K562 (cell line): ENCODE data around the gene TTC4. TPM values are rescaled to one million over a fixed set of nuclear protein-coding genes. Genes with fewer than 3 reads are reported as not detected.

ENCODE experiments used
- ATAC-seq: fragments of 200-7000 bp; cut with Tn5 transposase; 3 replicates; pipeline ENCODE4 v1.9.1; 2020; ENCODE audit warnings: moderate library complexity
- BruUV-seq: library from RNA; stranded (reverse); fragments of 400-500 nt; replicated peaks from 2 replicates; lab custom pipeline; 2021; lab: Mats Ljungman, UMichigan
- CTCF ChIA-PET: fragments of 300-600 bp; formaldehyde crosslinking; extraction: SDS; loops from one replicate; lab custom pipeline; 2021; ENCODE audit warnings: low intra/inter-chr PET ratio; lab: Yijun Ruan, JAX
- POLR2A ChIA-PET: fragments of 300-600, 350-650 bp; sonication (Branson Sonifier 250); formaldehyde crosslinking; extraction: SDS; loops from one replicate; lab custom pipeline; 2021; ENCODE audit warnings: antibody characterized with exemption, inconsistent platforms; lab: Yijun Ruan, JAX
- DNase-seq, 4 experiments: peaks; one replicate each; pipeline versions ENCODE4 v3.0.0 to v3.0.0-alpha.2; 2011 to 2018; ENCODE audit warnings: low spot score in 3 of 4, mixed read lengths in 3 of 4; ENCODE audit errors: extremely low read depth in 1 of 4
- FAIRE-seq: peaks from 2 replicates; lab custom pipeline; 2011; peaks lifted over from hg19 to GRCh38; lab: Jason Lieb, UNC
- H2AFZ ChIP-seq: 2 replicates; pipeline ENCODE4 v1.6.0; 2011; ENCODE audit warnings: low read depth, low read length, control low read depth, inconsistent platforms
- H3K27ac ChIP-seq: fragments of 200-600 bp; 3 replicates; pipeline ENCODE4 v1.8.0; 2011; ENCODE audit warnings: low read depth, mild to moderate bottlenecking, control low read depth, inconsistent platforms, low read length, moderate library complexity, mixed read lengths; ENCODE audit errors: extremely low read depth
- H3K27me3 ChIP-seq, 2 experiments: fragments of 300-600 bp in 1 of 2; 2 replicates in 1 of 2; 3 replicates in 1 of 2; pipeline versions ENCODE4 v1.6.0 to v1.8.0; 2011; ENCODE audit warnings: inconsistent platforms in 2 of 2, low read length in 2 of 2, mild to moderate bottlenecking in 1 of 2, mixed read lengths in 1 of 2, moderate library complexity in 1 of 2; ENCODE audit not compliant: control insufficient read depth in 2 of 2, insufficient read depth in 2 of 2
- H3K36me3 ChIP-seq: fragments of 300-600 bp; 3 replicates; pipeline ENCODE4 v1.8.0; 2011; ENCODE audit warnings: mild to moderate bottlenecking, low read length, inconsistent platforms; ENCODE audit not compliant: control insufficient read depth, insufficient read depth
- H3K4me1 ChIP-seq, 2 experiments: fragments of 200-600 bp in 1 of 2; replicated peaks in 1 of 2; 2 replicates in 1 of 2; 3 replicates in 1 of 2; pipeline versions ENCODE4 v1.5.1 to v1.8.0; 2011; ENCODE audit warnings: inconsistent platforms in 2 of 2, low read length in 2 of 2, mild to moderate bottlenecking in 1 of 2, mixed read lengths in 1 of 2, moderate library complexity in 1 of 2; ENCODE audit not compliant: control insufficient read depth in 2 of 2, insufficient read depth in 2 of 2
- H3K4me2 ChIP-seq: 2 replicates; pipeline ENCODE4 v1.6.1; 2011; ENCODE audit warnings: low read length, control low read depth, inconsistent platforms, mixed read lengths; ENCODE audit not compliant: insufficient read depth
- H3K4me3 ChIP-seq: fragments of 200-600 bp; sonication (generic), shearing (Covaris generic); 2 replicates; pipeline ENCODE4 v1.5.1; 2016; ENCODE audit warnings: control low read depth, inconsistent platforms
- H3K79me2 ChIP-seq: fragments of 200-600 bp; 3 replicates; pipeline ENCODE4 v1.8.0; 2011; ENCODE audit warnings: low read length, inconsistent platforms; ENCODE audit not compliant: control insufficient read depth, insufficient read depth
- H3K9ac ChIP-seq, 2 experiments: 2 replicates each; pipeline versions ENCODE4 v1.6.0 to v1.6.1; 2011; ENCODE audit warnings: low read depth in 2 of 2, low read length in 2 of 2, control low read depth in 1 of 2, inconsistent platforms in 1 of 2, mild to moderate bottlenecking in 1 of 2, mixed read lengths in 1 of 2; ENCODE audit not compliant: insufficient read depth in 1 of 2
- H3K9me1 ChIP-seq: one replicate; pipeline ENCODE4 v1.6.0; 2011; ENCODE audit warnings: inconsistent platforms, mild to moderate bottlenecking, low read length, moderate library complexity; ENCODE audit not compliant: control insufficient read depth, insufficient read depth
- H3K9me3 ChIP-seq: replicated peaks from 2 replicates; pipeline ENCODE4 v1.5.1; 2011; ENCODE audit warnings: low read depth, low read length, inconsistent platforms; ENCODE audit not compliant: control insufficient read depth, insufficient read depth
- H4K20me1 ChIP-seq: replicated peaks from 2 replicates; pipeline ENCODE4 v1.6.1; 2011; ENCODE audit warnings: low read length, inconsistent platforms, mixed read lengths; ENCODE audit not compliant: control insufficient read depth, insufficient read depth
- BACH1 ChIP-seq: fragments of 200-800 bp; sonication (Bioruptor generic); IDR thresholded peaks from 2 replicates; pipeline ENCODE4 v1.6.1; 2016; ENCODE audit warnings: missing genetic modification characterization, missing compliant biosample characterization
- EWSR1 ChIP-seq: fragments of 450-650 bp; IDR thresholded peaks from 2 replicates; pipeline ENCODE4 v1.6.1; 2018; ENCODE audit warnings: borderline replicate concordance, mild to moderate bottlenecking, low read depth, moderate library complexity; ENCODE audit not compliant: partially characterized antibody
- HDAC3 ChIP-seq: fragments of 450-650 bp; IDR thresholded peaks from 2 replicates; pipeline ENCODE4 v1.6.1; 2018; ENCODE audit warnings: borderline replicate concordance, mild to moderate bottlenecking, moderate library complexity; ENCODE audit not compliant: partially characterized antibody
- MGA ChIP-seq: fragments of 450-650 bp; IDR thresholded peaks from 2 replicates; pipeline ENCODE4 v1.6.1; 2016; ENCODE audit warnings: mild to moderate bottlenecking, moderate library complexity
- NCOA4 ChIP-seq: fragments of 450-650 bp; IDR thresholded peaks from 2 replicates; pipeline ENCODE4 v1.6.1; 2018; ENCODE audit warnings: mild to moderate bottlenecking; ENCODE audit not compliant: partially characterized antibody
- PHB2 ChIP-seq: fragments of 450-650 bp; IDR thresholded peaks from 2 replicates; pipeline ENCODE4 v1.6.1; 2017; ENCODE audit warnings: low read depth
- POLR2H ChIP-seq: IDR thresholded peaks from 2 replicates; pipeline ENCODE4 v1.6.1; 2016; ENCODE audit warnings: missing genetic modification characterization, low read depth, mild to moderate bottlenecking, control low read depth, missing compliant biosample characterization, moderate library complexity
- TFE3 ChIP-seq: fragments of 450-650 bp; formaldehyde crosslinking; IDR thresholded peaks from 2 replicates; pipeline ENCODE4 v1.4.0; 2020; ENCODE audit warnings: mild to moderate bottlenecking, mixed read lengths
- XRCC3 ChIP-seq: fragments of 450-650 bp; IDR thresholded peaks from 2 replicates; pipeline ENCODE4 v1.6.1; 2017; ENCODE audit warnings: mild to moderate bottlenecking, moderate library complexity
- ZNF354B ChIP-seq: fragments of 250-450 bp; sonication (Bioruptor Pico); IDR thresholded peaks from 2 replicates; pipeline ENCODE4 v1.4.0; 2020
- ZNF75A ChIP-seq: fragments of 450-650 bp; formaldehyde crosslinking; IDR thresholded peaks from 2 replicates; pipeline ENCODE4 v1.4.0; 2020; ENCODE audit warnings: mild to moderate bottlenecking
- WGBS: fragments of 100-300 bp; shearing (Covaris generic); methylation state at CpG from one replicate; pipeline ENCODE4 v1.1.6; 2016; ENCODE audit warnings: low coverage, mixed read lengths; ENCODE audit not compliant: insufficient coverage; ENCODE audit errors: missing lambda C conversion rate; 5-methylcytosine and 5-hydroxymethylcytosine counted together
- in situ Hi-C: fragments of 300-500 bp; cut with MboI; formaldehyde crosslinking; loops from 4 replicates; pipeline ENCODE4 v1.15.0; 2018; ENCODE audit warnings: inconsistent platforms, mixed read lengths
- intact Hi-C: fragments of 100-400 bp; cut with micrococcal nuclease; formaldehyde crosslinking; loops from 2 replicates; pipeline ENCODE4 v1.14.2; 2022
- polyA plus RNA-seq, 8 experiments: library from polyadenylated mRNA; depleted of rRNA in 4 of 8; stranded (reverse) in 5 of 8; unstranded in 3 of 8; fragments of >200 nt; fragmentation: Nextera tagmentation in 2 of 8; fragmentation: Illumina TruSeq in 1 of 8; extraction: Ambion mirVana in 2 of 8; extraction: Trizol in 1 of 8; gene quantifications; 2 replicates each; pipeline versions ENCODE4 v1.2.1 to v1.2.3, GENCODE V29; 2011 to 2014; ENCODE audit warnings: inconsistent platforms in 1 of 8, missing spikeins in 1 of 8
- total RNA-seq, 7 experiments: library from RNA; depleted of rRNA in 6 of 7; stranded (reverse); fragments of >200 nt in 6 of 7; fragmentation: Illumina TruSeq in 2 of 7; extraction: Trizol in 2 of 7; gene quantifications; 2 replicates each; pipeline versions ENCODE4 v1.2.1 to v1.2.3, GENCODE V29; 2011 to 2021; ENCODE audit warnings: low replicate concordance in 1 of 7

TTC4 gene
- total and polyA plus RNA-seq, 9 of the 15 experiments (the other 6 are each of a cell fraction or from before 2014, with no cell fraction given): 36.3 to 111 (median 54.1) TPM

GRCh38 chr1:54784066-54784465 is 68.4 kb downstream of the TTC4 start:
- FAIRE-seq (peak; percentile 32), ATAC-seq (no peak; the same call in 1 of the 3 replicates), DNase-seq (no peak)
- Histone ChIP-seq H3K4me2 (no peak overlapping the region), H3K4me3 (no peak overlapping the region), H3K79me2 (no peaks in the 10 kb centered on the region), H3K9me1 (no peaks in the 10 kb centered on the region), H2AFZ (no peak overlapping the region), H3K4me1 (peaks cover 0 to 9% of the 10 kb centered on the region in 2 experiments; a peak in 2 of 5 replicates), H3K27ac (no peak overlapping the region), H4K20me1 (no peaks in the 10 kb centered on the region), H3K9ac (no peak overlapping the region), H3K9me3 (no peaks in the 10 kb centered on the region), H3K36me3 (no peaks in the 10 kb centered on the region), H3K27me3 (peaks cover 30 to 42% of the 10 kb centered on the region in 2 experiments)
- WGBS: 0% methylated on average over 2 of the region's 2 CpGs
- intact Hi-C loops (no loop called here), in situ Hi-C loops (no loop called here)
- ChIA-PET POLR2A (no interaction called here), CTCF (no interaction called here)
- no TSS peak for BruUV-seq
- TF ChIP-seq EWSR1 (no peak), PHB2 (no peak), XRCC3 (no peak), ZNF354B (CRISPR knock-in tag) (no peak), POLR2H (tag) (no peak), TFE3 (CRISPR knock-in tag) (no peak), ZNF75A (CRISPR knock-in tag) (no peak), HDAC3 (no peak), NCOA4 (no peak), MGA (no peak), BACH1 (tag) (no peak)
